Stimulated activated CD8-positive, alpha-beta memory T cell treated with anti-CD3 and anti-CD28 coated beads, Interleukin-4, amount 100 ng/mL, for 4 hours (primary cell): ENCODE measurements around the gene THSD8.
A peak's percentile ranks its signal among the peaks of the same experiment; 100 is the strongest.
"Not testable (repeated sequence)": the region's sequence is repeated elsewhere in the genome, so short reads cannot be mapped to it uniquely, and the experiment has no call there.

Experiments used
- DNase-seq, 2 donors: peaks; one replicate each; pipeline ENCODE4 v3.0.0-alpha.2; 2020; ENCODE audit warnings: low read depth in 2 of 2, low spot score in 1 of 2

The THSD8 gene

GRCh38 chr19:12792051-12792852 lies 9.6 kb upstream of the THSD8 start:
- DNase-seq = peak in 1 of 2 donors; percentile 76

- DNase-seq = no peak
Measured at GRCh38 chr19:12792853-12793289, 9.0 kb upstream of the THSD8 start.

GRCh38 chr19:12793290-12794195 lies 8.3 kb upstream of the THSD8 start:
- DNase-seq = peak; percentile 81 to 92

GRCh38 chr19:12794196-12794941 lies 7.5 kb upstream of the THSD8 start:
- DNase-seq = no peak

- no peak for DNase-seq
Measured at GRCh38 chr19:12794971-12795381, 6.9 kb upstream of the THSD8 start.

GRCh38 chr19:12796146-12797071 lies 5.5 kb upstream of the THSD8 start:
- DNase-seq = no peak

- no peak for DNase-seq
Measured at GRCh38 chr19:12797141-12797587, 4.7 kb upstream of the THSD8 start.

GRCh38 chr19:12797607-12798006 lies 4.3 kb upstream of the THSD8 start:
- DNase-seq = not testable (repeated sequence)

GRCh38 chr19:12799742-12800465 lies 2.0 kb upstream of the THSD8 start:
- DNase-seq = no peak

GRCh38 chr19:12800466-12800770 lies 1.5 kb upstream of the THSD8 start:
- DNase-seq = no peak

GRCh38 chr19:12800923-12801465 lies 875 bp upstream of the THSD8 start:
- DNase-seq = no peak

GRCh38 chr19:12802267-12803106 lies 618 bp downstream of the THSD8 start:
- no peak for DNase-seq

GRCh38 chr19:12804051-12804450 lies 2.2 kb downstream of the THSD8 start:
- no peak for DNase-seq

- DNase-seq = peak in 1 of 2 donors; percentile 73
Measured at GRCh38 chr19:12806242-12807081, 4.6 kb downstream of the THSD8 start, which contains the start of gene RNASEH2A. TSS of gene RNASEH2A (plus strand) at chr19:12806584. CDS start at chr19:12806674, 90 bp downstream.

- DNase-seq = no peak
Measured at GRCh38 chr19:12815088-12815487, 13.2 kb downstream of the THSD8 start.

- not testable (repeated sequence) for DNase-seq
Measured at GRCh38 chr19:12817188-12817587, 15.3 kb downstream of the THSD8 start.

- not testable (repeated sequence) for DNase-seq
Measured at GRCh38 chr19:12817810-12818209, 15.9 kb downstream of the THSD8 start.
